CD14-positive monocyte (primary cell): ENCODE measurements around the gene AHSP. TPM values are rescaled to one million over a fixed set of nuclear protein-coding genes. Genes with fewer than 3 reads are reported as not detected.

Source experiments
- DNase-seq, 3 donors: peaks; one replicate each; pipeline ENCODE4 v3.0.0-alpha.2; 2011 to 2022
- H2AFZ ChIP-seq: 2 replicates; pipeline ENCODE4 v1.6.0; 2012; ENCODE audit warnings: mild to moderate bottlenecking, low read depth, low read length, inconsistent platforms; ENCODE audit not compliant: insufficient read depth, poor library complexity, severe bottlenecking
- H3K27ac ChIP-seq, 2 donors: 1 replicate in 1 of 2; 2 replicates in 1 of 2; pipeline ENCODE4 v1.5.1; 2012 to 2013; ENCODE audit warnings: low read length in 2 of 2, control low read depth in 1 of 2, inconsistent platforms in 1 of 2, low read depth in 1 of 2, mild to moderate bottlenecking in 1 of 2
- H3K27me3 ChIP-seq, 2 donors: one replicate each; pipeline versions ENCODE4 v1.6.0 to v1.6.1; 2011 to 2013; ENCODE audit warnings: low read length in 2 of 2; ENCODE audit not compliant: control insufficient read depth in 2 of 2, insufficient read depth in 2 of 2
- H3K36me3 ChIP-seq, 2 donors: replicated peaks in 1 of 2; 1 replicate in 1 of 2; 2 replicates in 1 of 2; pipeline versions ENCODE4 v1.5.1 to v1.6.1; 2012 to 2013; ENCODE audit warnings: low read length in 2 of 2, control low read depth in 1 of 2, inconsistent platforms in 1 of 2, mild to moderate bottlenecking in 1 of 2; ENCODE audit not compliant: insufficient read depth in 2 of 2, control insufficient read depth in 1 of 2
- H3K4me1 ChIP-seq, 2 donors: 1 replicate in 1 of 2; 2 replicates in 1 of 2; pipeline versions ENCODE4 v1.5.1 to v1.6.1; 2012 to 2013; ENCODE audit warnings: low read length in 2 of 2, control low read depth in 1 of 2, inconsistent platforms in 1 of 2, mild to moderate bottlenecking in 1 of 2, moderate library complexity in 1 of 2; ENCODE audit not compliant: insufficient read depth in 2 of 2, control insufficient read depth in 1 of 2
- H3K4me2 ChIP-seq: replicated peaks from 2 replicates; pipeline ENCODE3; 2012; ENCODE audit warnings: low read length, moderate library complexity, mild to moderate bottlenecking; ENCODE audit not compliant: poor library complexity, severe bottlenecking; ENCODE audit errors: extremely low read depth
- H3K4me3 ChIP-seq, 3 experiments: fragments of 200-600 bp in 1 of 3; sonication (generic) in 1 of 3; replicated peaks in 1 of 3; 1 replicate in 2 of 3; 2 replicates in 1 of 3; pipeline ENCODE4 v1.5.1; 2011 to 2013; ENCODE audit warnings: low read length in 3 of 3, mild to moderate bottlenecking in 3 of 3, control low read depth in 2 of 3, low read depth in 2 of 3, inconsistent platforms in 1 of 3, moderate library complexity in 1 of 3
- H3K79me2 ChIP-seq: 2 replicates; pipeline ENCODE4 v1.6.0; 2012; ENCODE audit warnings: mild to moderate bottlenecking, control low read depth, inconsistent platforms, low read length, moderate library complexity; ENCODE audit not compliant: insufficient read depth
- H3K9ac ChIP-seq: 2 replicates; pipeline ENCODE4 v1.6.0; 2017; ENCODE audit warnings: low read length, mild to moderate bottlenecking; ENCODE audit not compliant: insufficient read depth, poor library complexity, severe bottlenecking
- H3K9me3 ChIP-seq, 2 donors: replicated peaks in 1 of 2; 1 replicate in 1 of 2; 2 replicates in 1 of 2; pipeline versions ENCODE4 v1.5.1 to v1.6.1; 2012 to 2013; ENCODE audit warnings: low read length in 2 of 2, control low read depth in 1 of 2; ENCODE audit not compliant: control insufficient read depth in 1 of 2, insufficient read depth in 1 of 2
- H4K20me1 ChIP-seq: 2 replicates; pipeline ENCODE4 v1.6.0; 2012; ENCODE audit warnings: mild to moderate bottlenecking, low read length, control low read depth, moderate library complexity; ENCODE audit not compliant: insufficient read depth
- H3K27ac Mint-ChIP-seq, 7 donors: one replicate each; pipeline ENCODE4 v1.8.0; 2020; ENCODE audit warnings: mild to moderate bottlenecking in 7 of 7, mixed read lengths in 7 of 7, moderate library complexity in 6 of 7, inconsistent platforms in 2 of 7
- H3K27me3 Mint-ChIP-seq, 3 donors: one replicate each; pipeline ENCODE4 v1.8.0; 2021 to 2022; ENCODE audit warnings: low read depth in 3 of 3, mild to moderate bottlenecking in 3 of 3, mixed read lengths in 3 of 3, moderate library complexity in 3 of 3, inconsistent platforms in 1 of 3
- H3K36me3 Mint-ChIP-seq, 2 donors: one replicate each; pipeline ENCODE4 v1.8.0; 2020; ENCODE audit warnings: mixed read lengths in 2 of 2, inconsistent platforms in 1 of 2, mild to moderate bottlenecking in 1 of 2
- H3K4me1 Mint-ChIP-seq: one replicate; pipeline ENCODE4 v1.8.0; 2020; ENCODE audit warnings: mild to moderate bottlenecking, mixed read lengths
- H3K4me3 Mint-ChIP-seq, 2 donors: one replicate each; pipeline ENCODE4 v1.8.0; 2020; ENCODE audit warnings: mild to moderate bottlenecking in 2 of 2, mixed read lengths in 2 of 2, moderate library complexity in 1 of 2
- H3K9me3 Mint-ChIP-seq, 7 donors: one replicate each; pipeline ENCODE4 v1.8.0; 2020 to 2022; ENCODE audit warnings: mixed read lengths in 7 of 7, mild to moderate bottlenecking in 6 of 7, moderate library complexity in 6 of 7, inconsistent platforms in 2 of 7
- WGBS: methylation state at CpG from one replicate; pipeline ENCODE4 v1.1.5; 2013; ENCODE audit warnings: missing lambda C conversion rate; ENCODE audit not compliant: insufficient coverage; 5-methylcytosine and 5-hydroxymethylcytosine counted together
- intact Hi-C, 2 donors: fragments of 100-400 bp; cut with micrococcal nuclease; formaldehyde crosslinking; loops; one replicate each; pipeline versions ENCODE4 v1.15.0 to v1.15.1; 2023
- polyA plus RNA-seq, 3 donors: library from polyadenylated mRNA; depleted of rRNA in 1 of 3; unstranded in 2 of 3; stranded (reverse) in 1 of 3; fragments of 300-500 nt in 2 of 3; fragments of >200 nt in 1 of 3; fragmentation: Illumina TruSeq in 2 of 3; gene quantifications; 1 replicate in 2 of 3; 2 replicates in 1 of 3; pipeline ENCODE4 v1.2.3, GENCODE V29; 2012 to 2021
- TF ChIP-seq, protein P1 (sequence below): fragments of 200-600 bp; IDR thresholded peaks from one replicate; pipeline ENCODE4 v1.8.0; 2022; ENCODE audit warnings: antibody characterized with exemption, mild to moderate bottlenecking

AHSP gene
- polyA plus RNA-seq, 3 donors = 0.84 TPM; not detected in 2

DNA sequence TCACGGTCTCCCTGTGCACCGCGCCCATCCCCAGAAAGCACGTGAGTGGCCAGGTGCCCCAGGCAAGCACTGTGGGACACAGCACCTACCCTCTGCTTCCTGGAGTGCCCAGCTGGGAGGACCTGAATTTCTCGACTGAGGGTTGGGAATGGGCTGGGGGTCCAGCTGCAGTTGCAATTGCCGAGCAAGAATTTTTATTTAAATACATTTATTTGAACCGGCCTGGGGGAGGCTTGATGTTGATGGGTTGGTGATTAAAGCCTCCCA, 38.5 kb upstream of the AHSP start:
- peaks cover 0 to 27% of the 10 kb centered on the region in 2 donors for H3K27me3 ChIP-seq
- H4K20me1 ChIP-seq = no peaks in the 10 kb centered on the region
- H2AFZ ChIP-seq = no peak overlapping the region
- H3K4me1 Mint-ChIP-seq = peaks cover 16% of the 10 kb centered on the region
- no peak overlapping the region for H3K27ac Mint-ChIP-seq
- peaks cover 2 to 35% (median 32%) of the 10 kb centered on the region in 3 donors for H3K27me3 Mint-ChIP-seq
- no peak overlapping the region for H3K27ac ChIP-seq
- WGBS = 100% methylated on average over 1 of the region's 7 CpGs
- H3K4me2 ChIP-seq = no peak overlapping the region
- TF ChIP-seq, protein P1, sequence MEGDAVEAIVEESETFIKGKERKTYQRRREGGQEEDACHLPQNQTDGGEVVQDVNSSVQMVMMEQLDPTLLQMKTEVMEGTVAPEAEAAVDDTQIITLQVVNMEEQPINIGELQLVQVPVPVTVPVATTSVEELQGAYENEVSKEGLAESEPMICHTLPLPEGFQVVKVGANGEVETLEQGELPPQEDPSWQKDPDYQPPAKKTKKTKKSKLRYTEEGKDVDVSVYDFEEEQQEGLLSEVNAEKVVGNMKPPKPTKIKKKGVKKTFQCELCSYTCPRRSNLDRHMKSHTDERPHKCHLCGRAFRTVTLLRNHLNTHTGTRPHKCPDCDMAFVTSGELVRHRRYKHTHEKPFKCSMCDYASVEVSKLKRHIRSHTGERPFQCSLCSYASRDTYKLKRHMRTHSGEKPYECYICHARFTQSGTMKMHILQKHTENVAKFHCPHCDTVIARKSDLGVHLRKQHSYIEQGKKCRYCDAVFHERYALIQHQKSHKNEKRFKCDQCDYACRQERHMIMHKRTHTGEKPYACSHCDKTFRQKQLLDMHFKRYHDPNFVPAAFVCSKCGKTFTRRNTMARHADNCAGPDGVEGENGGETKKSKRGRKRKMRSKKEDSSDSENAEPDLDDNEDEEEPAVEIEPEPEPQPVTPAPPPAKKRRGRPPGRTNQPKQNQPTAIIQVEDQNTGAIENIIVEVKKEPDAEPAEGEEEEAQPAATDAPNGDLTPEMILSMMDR = no peak
- H3K36me3 Mint-ChIP-seq = peaks cover 35 to 42% of the 10 kb centered on the region in 2 donors
- intact Hi-C loops = no loop called here
- no peak for DNase-seq
- H3K79me2 ChIP-seq = no peaks in the 10 kb centered on the region
- peaks cover 15 to 21% of the 10 kb centered on the region in 2 donors for H3K4me1 ChIP-seq
- peaks cover 20 to 39% of the 10 kb centered on the region in 2 donors for H3K36me3 ChIP-seq
- no peaks in the 10 kb centered on the region for H3K9me3 ChIP-seq
- no peak overlapping the region for H3K9ac ChIP-seq
- H3K9me3 Mint-ChIP-seq = peaks cover 0 to 2% (median 0%) of the 10 kb centered on the region in 7 donors
- no peak overlapping the region for H3K4me3 ChIP-seq
- peak overlapping the region in 1 of 2 donors; percentile 27 for H3K4me3 Mint-ChIP-seq

DNA sequence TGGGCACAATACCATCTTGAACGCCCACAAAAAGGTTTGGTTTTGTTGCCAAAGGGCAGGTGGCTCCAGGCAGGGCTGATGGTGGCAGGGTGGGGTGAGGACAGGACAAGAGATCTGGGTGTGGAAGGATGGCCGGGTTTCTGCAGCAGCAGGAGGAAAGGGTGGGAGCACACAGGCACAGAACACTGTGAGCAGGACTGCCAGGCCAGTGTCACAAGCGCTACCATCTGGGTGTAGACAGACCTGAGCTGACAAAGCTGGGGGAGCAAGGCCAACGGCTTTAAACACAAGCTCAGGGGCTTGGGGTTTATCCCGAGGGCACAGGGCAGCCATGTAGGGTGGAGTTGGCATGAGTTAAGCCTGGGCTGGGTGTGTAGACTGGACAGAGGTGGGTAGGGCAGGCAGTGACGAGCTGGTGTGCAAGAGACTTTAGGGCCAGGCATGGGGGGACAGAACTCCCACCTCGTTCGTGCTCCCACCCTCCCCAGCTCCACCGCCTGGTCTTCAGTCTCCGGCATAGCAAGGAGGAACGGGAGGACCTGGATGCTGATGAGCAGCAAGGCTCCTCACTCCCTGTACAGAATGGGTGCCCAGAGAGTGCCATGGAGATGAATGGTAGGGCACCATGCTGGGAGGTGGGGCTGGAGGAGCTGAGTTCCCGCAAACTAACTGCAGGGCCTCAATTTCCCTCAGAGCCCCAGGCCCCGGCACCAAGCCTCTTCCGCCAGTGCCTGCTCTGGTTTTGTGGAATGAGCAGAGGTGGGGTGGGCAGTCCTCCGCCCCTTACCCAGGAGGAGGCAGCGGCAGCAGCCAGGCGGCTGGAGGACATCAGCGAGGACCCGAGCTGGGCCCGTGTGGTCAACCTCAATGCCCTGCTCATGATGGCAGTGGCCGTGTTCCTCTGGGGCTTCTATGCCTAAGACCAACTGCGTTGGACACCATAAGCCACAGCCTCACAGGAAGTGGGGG, 37.8 kb upstream of the AHSP start:
- Histone ChIP-seq H3K9me3 (no peaks in the 10 kb centered on the region), H3K27me3 (peaks cover 0 to 27% of the 10 kb centered on the region in 2 donors), H3K4me2 (no peak overlapping the region), H3K9ac (no peak overlapping the region), H3K36me3 (peaks cover 20 to 45% of the 10 kb centered on the region in 2 donors), H4K20me1 (no peaks in the 10 kb centered on the region), H3K79me2 (no peaks in the 10 kb centered on the region), H3K27ac (no peak overlapping the region), H2AFZ (no peak overlapping the region), H3K4me3 (no peak overlapping the region), H3K4me1 (peaks cover 15 to 21% of the 10 kb centered on the region in 2 donors)
- H3K36me3 Mint-ChIP-seq = peaks cover 39 to 46% of the 10 kb centered on the region in 2 donors
- no peak for DNase-seq
- H3K27ac Mint-ChIP-seq = peak overlapping the region in 3 of 7 donors; percentile 0 to 65 (median 38)
- WGBS = 90% methylated on average over 20 of the region's 22 CpGs
- H3K9me3 Mint-ChIP-seq = peaks cover 0 to 2% (median 0%) of the 10 kb centered on the region in 7 donors
- H3K4me1 Mint-ChIP-seq = peaks cover 16% of the 10 kb centered on the region
- no peak overlapping the region for H3K4me3 Mint-ChIP-seq
- intact Hi-C loops = no loop called here
- TF ChIP-seq, protein P1 = no peak
- peaks cover 2 to 35% (median 32%) of the 10 kb centered on the region in 3 donors for H3K27me3 Mint-ChIP-seq
